ENCODE data around the gene HDAC4. TPM values are rescaled to one million over a fixed set of nuclear protein-coding genes. Genes with fewer than 3 reads are reported as not detected.

HDAC4 gene
- total and polyA plus RNA-seq, 2 of the 4 experiments (the other 2 are of a cell fraction) = 4.1 to 7.2 TPM

DNA sequence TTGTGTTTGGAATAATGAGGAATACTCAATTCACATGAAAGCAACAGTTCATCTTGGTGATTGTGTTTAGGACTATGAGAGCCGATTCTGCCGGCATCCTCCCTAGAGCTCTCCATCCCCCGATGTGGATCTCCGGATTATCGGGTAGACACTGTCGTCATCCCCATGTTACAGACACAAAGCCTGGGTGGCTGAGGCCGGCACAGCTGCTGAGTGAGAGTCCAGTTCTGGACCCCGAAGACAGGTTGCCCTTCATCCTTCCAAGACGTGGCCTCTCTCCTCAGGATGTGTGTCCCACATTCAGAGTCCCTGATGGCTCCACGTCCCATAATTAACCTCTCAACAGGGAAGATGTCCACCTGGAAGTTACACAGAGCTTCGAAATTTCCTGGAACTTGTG, 129.3 kb downstream of the HDAC4 start:
- dilution Hi-C loops (cut with HindIII; ENCODE audit: low sequenced_read_pairs, unreplicated experiment) = no loop called here
- TF ChIP-seq CHD1 (IDR thresholded peaks at IDR 0.05; ENCODE audit: low read depth, low read length) (no peak), MAFK (IDR thresholded peaks at IDR 0.05; ENCODE audit: low read depth, low read length) (no peak)
- Histone ChIP-seq H2BK15ac (ENCODE audit: low read depth, low read length) (0 out of 3 replicates have a peak overlapping the region, but pooled peaks have one; percentile 4), H3K9me1 (ENCODE audit: insufficient read depth, low read length) (peaks cover 27% of the 10 kb centered on the region), H3K27ac (ENCODE audit: insufficient read depth, low read length) (peak overlapping the region; percentile 12; the same call in 1 of the 2 replicates), H3K4me1 (ENCODE audit: control insufficient read depth, insufficient read depth, low read length) (peaks cover 54% of the 10 kb centered on the region), H2BK5ac (ENCODE audit: low read depth, low read length, poor library complexity, severe bottlenecking) (no peak overlapping the region), H2AK9ac (replicated peaks; ENCODE audit: low read depth, low read length, poor library complexity) (no peak overlapping the region), H3K9ac (ENCODE audit: low read depth, low read length) (no peak overlapping the region; the same call in 1 of the 2 replicates), H4K8ac (ENCODE audit: low read depth in 2 of 2, low read length in 2 of 2) (no peak overlapping the region), H2BK120ac (ENCODE audit: low read depth, low read length) (no peak overlapping the region), H4K20me1 (ENCODE audit: insufficient read depth, low read length) (no peaks in the 10 kb centered on the region), H3K27me3 (ENCODE audit: control insufficient read depth, insufficient read depth, low read length) (no peaks in the 10 kb centered on the region), H3K23ac (ENCODE audit: low read depth, low read length) (peak overlapping the region; percentile 56), H3K36me3 (ENCODE audit: control insufficient read depth, insufficient read depth, low read length) (no peaks in the 10 kb centered on the region), H3K4ac (ENCODE audit: low read depth, low read length) (0 out of 2 replicates have a peak overlapping the region, but pooled peaks have one; percentile 7), H3K79me1 (ENCODE audit: low read depth in 1 of 2, low read length in 2 of 2) (peaks cover 41 to 84% of the 10 kb centered on the region in 2 experiments), H3K4me2 (ENCODE audit: low read depth, low read length) (no peak overlapping the region), H3K4me3 (ENCODE audit: insufficient read depth, low read depth, low read length) (no peak overlapping the region), H3K56ac (ENCODE audit: extremely low read depth, insufficient read depth, low read length) (no peak overlapping the region), H2BK20ac (ENCODE audit: low read depth, low read length) (no peak overlapping the region), H2AK5ac (ENCODE audit: low read depth, low read length) (peak overlapping the region; percentile 40), H4K5ac (ENCODE audit: low read depth, low read length) (no peak overlapping the region; the same call in 1 of the 2 replicates), H3K9me3 (ENCODE audit: control insufficient read depth, insufficient read depth, low read length) (no peaks in the 10 kb centered on the region), H4K91ac (ENCODE audit: insufficient read depth, low read depth, low read length) (no peak overlapping the region; the same call in 1 of the 2 replicates), H3K18ac (ENCODE audit: low read depth, low read length) (no peak overlapping the region), H2AFZ (replicated peaks; ENCODE audit: low read length, poor library complexity) (no peak overlapping the region), H3K14ac (replicated peaks; ENCODE audit: low read depth, low read length) (no peak overlapping the region; the same call in 1 of the 2 replicates)
- CTCF ChIA-PET = no interaction called here
- DNase-seq (no peak), ATAC-seq (ENCODE audit: low read depth) (no peak)
- no TSS peak for BruUV-seq (replicated peaks)
- in situ Hi-C loops (cut with MboI; ENCODE audit: low sequenced_read_pairs) = loop anchor here (10.0 kb wide), 1 partner anchor 123 kb away; no protein-coding TSS in a partner anchor
- WGBS, 2 experiments (ENCODE audit: extremely low coverage in 2 of 2, insufficient read length in 1 of 2) = 100% methylated on average over 6 of the region's 11 CpGs; no CpG with 5 or more reads in 1 of the 2 experiments
- intact Hi-C loops (cut with micrococcal nuclease) = no loop called here
- POLR2A ChIA-PET (ENCODE audit: unreplicated experiment) = no interaction called here

Data from IMR-90 (cell line).